ENCODE data around the gene HOXD13.

DNA sequence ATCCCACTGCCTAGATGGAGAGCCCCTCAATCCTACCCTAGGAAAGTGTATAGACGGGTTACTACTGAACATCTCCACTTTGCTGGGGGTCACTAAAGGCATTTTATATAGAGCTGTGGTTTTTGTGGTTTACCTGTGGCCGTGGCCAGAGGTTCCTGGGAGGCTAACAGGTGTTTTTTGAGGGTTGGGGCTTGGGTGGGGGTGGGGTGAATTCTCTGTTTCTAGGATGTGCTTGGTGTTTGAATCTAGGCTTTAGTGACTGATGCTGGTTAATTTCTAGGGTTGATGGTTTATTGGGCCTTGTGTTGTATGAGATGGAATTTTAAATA, 44.7 kb downstream of the HOXD13 start:
- TF ChIP-seq, protein P1, sequence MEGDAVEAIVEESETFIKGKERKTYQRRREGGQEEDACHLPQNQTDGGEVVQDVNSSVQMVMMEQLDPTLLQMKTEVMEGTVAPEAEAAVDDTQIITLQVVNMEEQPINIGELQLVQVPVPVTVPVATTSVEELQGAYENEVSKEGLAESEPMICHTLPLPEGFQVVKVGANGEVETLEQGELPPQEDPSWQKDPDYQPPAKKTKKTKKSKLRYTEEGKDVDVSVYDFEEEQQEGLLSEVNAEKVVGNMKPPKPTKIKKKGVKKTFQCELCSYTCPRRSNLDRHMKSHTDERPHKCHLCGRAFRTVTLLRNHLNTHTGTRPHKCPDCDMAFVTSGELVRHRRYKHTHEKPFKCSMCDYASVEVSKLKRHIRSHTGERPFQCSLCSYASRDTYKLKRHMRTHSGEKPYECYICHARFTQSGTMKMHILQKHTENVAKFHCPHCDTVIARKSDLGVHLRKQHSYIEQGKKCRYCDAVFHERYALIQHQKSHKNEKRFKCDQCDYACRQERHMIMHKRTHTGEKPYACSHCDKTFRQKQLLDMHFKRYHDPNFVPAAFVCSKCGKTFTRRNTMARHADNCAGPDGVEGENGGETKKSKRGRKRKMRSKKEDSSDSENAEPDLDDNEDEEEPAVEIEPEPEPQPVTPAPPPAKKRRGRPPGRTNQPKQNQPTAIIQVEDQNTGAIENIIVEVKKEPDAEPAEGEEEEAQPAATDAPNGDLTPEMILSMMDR (tag by site-specific recombination; IDR thresholded peaks at IDR 0.05) = no peak
- no peak for TF ChIP-seq KLF10 (tag by site-specific recombination; IDR thresholded peaks at IDR 0.05)
- TF ChIP-seq ZNF274 (IDR thresholded peaks at IDR 0.05; ENCODE audit: low read length) = no peak
- TF ChIP-seq ZNF274 (tag by site-specific recombination; IDR thresholded peaks at IDR 0.05; ENCODE audit: borderline replicate concordance) = no peak
- TF ChIP-seq RBAK (tag by site-specific recombination; IDR thresholded peaks at IDR 0.05) = no peak
- no peak for TF ChIP-seq ZNF830 (tag by site-specific recombination; IDR thresholded peaks at IDR 0.05; ENCODE audit: low read depth)
- TF ChIP-seq GLI4 (tag by site-specific recombination; IDR thresholded peaks at IDR 0.05) = no peak
- TF ChIP-seq, protein P2, sequence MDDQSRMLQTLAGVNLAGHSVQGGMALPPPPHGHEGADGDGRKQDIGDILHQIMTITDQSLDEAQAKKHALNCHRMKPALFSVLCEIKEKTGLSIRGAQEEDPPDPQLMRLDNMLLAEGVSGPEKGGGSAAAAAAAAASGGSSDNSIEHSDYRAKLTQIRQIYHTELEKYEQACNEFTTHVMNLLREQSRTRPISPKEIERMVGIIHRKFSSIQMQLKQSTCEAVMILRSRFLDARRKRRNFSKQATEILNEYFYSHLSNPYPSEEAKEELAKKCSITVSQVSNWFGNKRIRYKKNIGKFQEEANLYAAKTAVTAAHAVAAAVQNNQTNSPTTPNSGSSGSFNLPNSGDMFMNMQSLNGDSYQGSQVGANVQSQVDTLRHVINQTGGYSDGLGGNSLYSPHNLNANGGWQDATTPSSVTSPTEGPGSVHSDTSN (CRISPR knock-in tag; IDR thresholded peaks at IDR 0.05) = no peak
- TF ChIP-seq ZNF24 (tag by site-specific recombination; IDR thresholded peaks at IDR 0.05) = no peak
- TF ChIP-seq ZBTB17 (tag by site-specific recombination; IDR thresholded peaks at IDR 0.05) = no peak
